Testis (tissue), 5 donors: Measurements from ENCODE around the gene PPM1H. TPM values are rescaled to one million over a fixed set of nuclear protein-coding genes. Genes with fewer than 3 reads are reported as not detected.

ENCODE experiments used
- DNase-seq: peaks from one replicate; pipeline ENCODE4 v3.0.0-alpha.2; 2019
- H3K27ac ChIP-seq, 2 donors: fragments of 200-600 bp; sonication (generic); one replicate each; pipeline ENCODE4 v1.5.1; 2019
- H3K27me3 ChIP-seq: fragments of 200-600 bp; sonication (generic); one replicate; pipeline ENCODE4 v1.5.1; 2019
- H3K36me3 ChIP-seq: fragments of 200-600 bp; sonication (generic); one replicate; pipeline ENCODE4 v1.5.1; 2017; ENCODE audit warnings: low read depth; ENCODE audit errors: missing control alignments
- H3K4me1 ChIP-seq: fragments of 200-600 bp; sonication (generic); one replicate; pipeline ENCODE4 v1.5.1; 2019
- H3K4me3 ChIP-seq, 2 donors: fragments of 200-600 bp; sonication (generic); one replicate each; pipeline ENCODE4 v1.5.1; 2017 to 2019
- H3K9me3 ChIP-seq: fragments of 200-600 bp; sonication (generic); one replicate; pipeline ENCODE4 v1.5.1; 2017
- POLR2A ChIP-seq: fragments of 450-650 bp; IDR thresholded peaks from one replicate; pipeline ENCODE4 v1.6.1; 2017; ENCODE audit warnings: antibody characterized with exemption, mild to moderate bottlenecking, moderate library complexity
- WGBS, 2 donors: methylation state at CpG; one replicate each; pipeline ENCODE4 v1.1.5; 2018; 5-methylcytosine and 5-hydroxymethylcytosine counted together
- intact Hi-C: fragments of 100-400 bp; cut with DNase I; formaldehyde crosslinking; loops from one replicate; pipeline ENCODE4 v1.15.1; 2023; ENCODE audit warnings: low total_unique reads
- long read RNA-seq, 2 donors: transcript quantifications; one replicate each; lab custom pipeline, GENCODE V29; 2026
- polyA plus RNA-seq: library from polyadenylated mRNA; stranded (reverse); fragments of 350-450 nt; fragmentation: Illumina TruSeq; extraction: RNeasy Lipid Tissue Mini Kit (QIAGEN cat#74804); gene quantifications from one replicate; pipeline ENCODE4 v1.2.3, GENCODE V29; 2014; ENCODE audit warnings: low read depth, low replicate concordance; ENCODE audit not compliant: insufficient read depth
- total RNA-seq, 2 donors: library from RNA; depleted of rRNA; stranded (reverse); fragments of >200 nt; gene quantifications; one replicate each; pipeline ENCODE4 v1.2.3, GENCODE V29; 2016
- TF ChIP-seq, protein P1 (sequence below), 3 experiments: fragments of 450-650 bp in 2 of 3; fragments of 200-600 bp in 1 of 3; sonication (generic) in 1 of 3; IDR thresholded peaks; one replicate each; pipeline ENCODE4 v1.5.1; 2016 to 2019; ENCODE audit warnings: antibody characterized with exemption in 3 of 3, mild to moderate bottlenecking in 2 of 3, moderate library complexity in 1 of 3

The PPM1H gene, protein sequence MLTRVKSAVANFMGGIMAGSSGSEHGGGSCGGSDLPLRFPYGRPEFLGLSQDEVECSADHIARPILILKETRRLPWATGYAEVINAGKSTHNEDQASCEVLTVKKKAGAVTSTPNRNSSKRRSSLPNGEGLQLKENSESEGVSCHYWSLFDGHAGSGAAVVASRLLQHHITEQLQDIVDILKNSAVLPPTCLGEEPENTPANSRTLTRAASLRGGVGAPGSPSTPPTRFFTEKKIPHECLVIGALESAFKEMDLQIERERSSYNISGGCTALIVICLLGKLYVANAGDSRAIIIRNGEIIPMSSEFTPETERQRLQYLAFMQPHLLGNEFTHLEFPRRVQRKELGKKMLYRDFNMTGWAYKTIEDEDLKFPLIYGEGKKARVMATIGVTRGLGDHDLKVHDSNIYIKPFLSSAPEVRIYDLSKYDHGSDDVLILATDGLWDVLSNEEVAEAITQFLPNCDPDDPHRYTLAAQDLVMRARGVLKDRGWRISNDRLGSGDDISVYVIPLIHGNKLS
- total RNA-seq (1 to 10 TPM; 2.5 to 9.1 TPM), polyA plus RNA-seq (2.7 TPM)
- long read RNA-seq, donor 1: 0 reads
- long read RNA-seq, donor 2: 0 reads

DNA sequence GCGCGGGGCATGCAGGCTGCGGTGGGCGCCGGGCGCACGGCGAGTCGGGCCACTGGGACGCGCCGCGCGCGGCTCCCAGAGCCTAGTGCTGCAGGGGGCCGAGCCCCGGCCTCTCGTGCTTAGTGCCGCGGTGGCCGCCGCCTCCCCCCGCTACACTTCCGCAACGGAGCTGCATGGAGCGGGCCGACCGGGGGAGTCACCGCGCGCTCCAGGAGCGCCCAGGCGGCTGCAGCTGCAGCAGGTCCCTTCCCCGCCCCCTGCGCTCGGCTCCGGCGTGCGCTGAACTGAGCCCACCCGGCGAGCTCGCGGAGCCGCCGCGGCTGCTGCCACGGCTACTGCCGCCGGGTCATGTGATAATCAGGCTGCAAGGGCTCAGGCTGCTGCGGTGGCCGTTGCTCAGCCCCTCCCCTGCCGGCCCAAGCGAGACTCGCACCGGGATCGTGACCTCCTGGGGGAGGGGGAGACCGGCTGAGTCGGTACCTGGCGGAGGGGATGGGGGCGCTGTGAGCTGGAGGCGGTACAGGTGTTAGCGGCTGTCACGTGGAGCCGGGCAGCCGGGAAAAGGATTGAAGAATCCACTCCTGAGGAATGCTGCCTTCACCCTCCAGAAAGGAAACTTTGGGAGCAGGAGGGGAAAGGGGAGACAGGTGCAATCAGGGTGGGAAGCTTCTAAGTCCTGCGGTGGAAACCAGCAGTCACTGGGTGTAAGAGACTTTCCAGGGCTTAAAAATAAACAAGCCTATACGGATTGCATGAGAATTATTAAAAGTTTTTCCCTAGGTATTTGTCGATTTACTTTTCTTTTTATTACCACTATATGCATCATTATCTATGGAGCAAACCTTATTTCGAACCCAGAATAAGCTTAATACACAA is at the start of gene PPM1H:
Gene PPM1H (minus strand): TSS at position 352 of the 876 bp plus-strand sequence. CDS start 414 bp downstream, outside the sequence.
- WGBS, 2 donors: 2 to 15% methylated on average over 4 to 28 of the region's 69 CpGs
- H3K27ac ChIP-seq: no peak within 1 kb of the TSS

DNA sequence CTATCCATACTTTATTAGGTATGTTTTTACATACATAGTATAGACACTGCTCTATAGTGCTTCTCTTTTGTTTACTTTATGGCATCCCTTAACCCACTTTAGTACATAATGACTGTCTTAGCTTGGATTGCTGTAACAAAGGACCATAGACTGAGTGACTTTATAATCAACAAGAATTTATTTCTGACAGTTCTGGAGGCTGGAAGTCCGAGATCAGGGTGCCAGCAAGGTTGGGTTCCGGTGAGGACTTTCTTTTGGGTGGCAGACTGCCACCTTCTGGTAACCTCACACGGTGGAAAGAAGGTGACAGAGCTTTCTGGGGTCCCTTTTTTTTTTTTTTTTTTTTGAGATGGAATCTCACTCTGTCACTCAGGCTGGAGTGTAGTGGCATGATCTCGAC is 48.6 kb upstream of the PPM1H start:
- DNase-seq: no peak
- no peaks in the 10 kb centered on the region for H3K9me3 ChIP-seq
- H3K4me3 ChIP-seq: no peak overlapping the region
- intact Hi-C loops: no loop called here
- no peaks in the 10 kb centered on the region for H3K36me3 ChIP-seq
- H3K27me3 ChIP-seq: no peaks in the 10 kb centered on the region
- H3K4me1 ChIP-seq: no peaks in the 10 kb centered on the region
- H3K27ac ChIP-seq: no peak overlapping the region
- TF ChIP-seq POLR2A: no peak
- TF ChIP-seq, protein P1, sequence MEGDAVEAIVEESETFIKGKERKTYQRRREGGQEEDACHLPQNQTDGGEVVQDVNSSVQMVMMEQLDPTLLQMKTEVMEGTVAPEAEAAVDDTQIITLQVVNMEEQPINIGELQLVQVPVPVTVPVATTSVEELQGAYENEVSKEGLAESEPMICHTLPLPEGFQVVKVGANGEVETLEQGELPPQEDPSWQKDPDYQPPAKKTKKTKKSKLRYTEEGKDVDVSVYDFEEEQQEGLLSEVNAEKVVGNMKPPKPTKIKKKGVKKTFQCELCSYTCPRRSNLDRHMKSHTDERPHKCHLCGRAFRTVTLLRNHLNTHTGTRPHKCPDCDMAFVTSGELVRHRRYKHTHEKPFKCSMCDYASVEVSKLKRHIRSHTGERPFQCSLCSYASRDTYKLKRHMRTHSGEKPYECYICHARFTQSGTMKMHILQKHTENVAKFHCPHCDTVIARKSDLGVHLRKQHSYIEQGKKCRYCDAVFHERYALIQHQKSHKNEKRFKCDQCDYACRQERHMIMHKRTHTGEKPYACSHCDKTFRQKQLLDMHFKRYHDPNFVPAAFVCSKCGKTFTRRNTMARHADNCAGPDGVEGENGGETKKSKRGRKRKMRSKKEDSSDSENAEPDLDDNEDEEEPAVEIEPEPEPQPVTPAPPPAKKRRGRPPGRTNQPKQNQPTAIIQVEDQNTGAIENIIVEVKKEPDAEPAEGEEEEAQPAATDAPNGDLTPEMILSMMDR (IDR thresholded peaks at IDR 0.05): no peak
- WGBS, 2 donors: 65 to 72% methylated on average over 4 of the region's 4 CpGs

More for the DNA sequence above, at the start of gene PPM1H:
- H3K36me3 ChIP-seq: no peaks in the 10 kb centered on the region
- peak; percentile 76 for DNase-seq
- no peaks in the 10 kb centered on the region for H3K27me3 ChIP-seq
- intact Hi-C loops: no loop called here
- H3K4me3 ChIP-seq: peak within 1 kb of the TSS; percentile 73 to 74
- peaks cover 9% of the 10 kb centered on the region for H3K4me1 ChIP-seq
- no peak for TF ChIP-seq POLR2A
- TF ChIP-seq, protein P1 (IDR thresholded peaks at IDR 0.05): peak; percentile 29 to 35 (median 30)
- H3K9me3 ChIP-seq: no peaks in the 10 kb centered on the region

DNA sequence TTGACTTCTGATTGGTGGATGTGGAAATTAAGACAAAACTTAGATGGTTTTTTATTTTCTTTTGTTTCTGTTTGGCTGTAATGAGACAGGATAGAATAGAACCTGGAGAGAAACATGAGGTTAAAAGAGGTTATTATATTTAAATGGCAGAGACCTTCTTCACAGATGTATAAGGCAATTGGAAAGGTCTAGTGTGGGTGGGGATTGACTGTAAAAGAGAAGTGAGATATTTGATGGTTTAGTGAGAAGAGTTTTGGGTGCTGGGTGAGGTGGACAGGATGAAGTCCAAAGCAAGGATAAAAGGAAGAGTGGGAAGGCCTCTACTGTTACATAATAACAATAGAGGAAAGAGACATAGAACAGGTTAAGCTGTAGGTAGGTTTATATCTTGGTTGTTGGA is 43.8 kb upstream of the PPM1H start:
- Histone ChIP-seq H3K9me3 (no peaks in the 10 kb centered on the region), H3K27me3 (no peaks in the 10 kb centered on the region), H3K27ac (no peak overlapping the region), H3K4me1 (no peaks in the 10 kb centered on the region), H3K4me3 (no peak overlapping the region), H3K36me3 (no peaks in the 10 kb centered on the region)
- intact Hi-C loops: no loop called here
- DNase-seq: no peak
- TF ChIP-seq POLR2A: no peak
- TF ChIP-seq, protein P1 (IDR thresholded peaks at IDR 0.05): no peak

DNA sequence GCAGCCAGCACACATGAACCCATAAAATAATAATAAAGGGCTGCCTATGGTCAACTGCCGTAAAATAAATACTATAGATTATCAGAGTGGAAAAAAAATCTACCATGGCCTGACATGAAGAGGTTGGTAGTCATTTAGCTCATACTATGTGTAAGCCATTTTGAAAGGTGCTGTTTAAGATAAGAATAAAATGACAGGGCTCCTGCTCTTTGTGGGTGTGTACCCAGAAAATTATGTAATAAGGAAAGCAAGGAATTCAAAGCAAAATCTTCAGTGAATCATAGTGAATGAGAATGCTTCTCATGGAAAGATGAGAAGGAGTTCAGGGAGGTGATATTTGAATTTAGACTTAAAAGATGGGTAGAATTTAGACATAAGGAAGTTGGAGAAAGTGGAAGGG is 42.9 kb upstream of the PPM1H start:
- H3K27ac ChIP-seq: no peak overlapping the region
- 90 to 94% methylated on average over 1 of the region's 1 CpG for WGBS, 2 donors
- DNase-seq: no peak
- H3K36me3 ChIP-seq: no peaks in the 10 kb centered on the region
- H3K4me1 ChIP-seq: no peaks in the 10 kb centered on the region
- no peak for TF ChIP-seq POLR2A
- TF ChIP-seq, protein P1 (IDR thresholded peaks at IDR 0.05): no peak
- H3K4me3 ChIP-seq: no peak overlapping the region
- no peaks in the 10 kb centered on the region for H3K9me3 ChIP-seq
- H3K27me3 ChIP-seq: no peaks in the 10 kb centered on the region
- intact Hi-C loops: no loop called here
